MM.1S (cell line): ENCODE data around the gene ABCC6.
"Not testable (repeated sequence)": the region's sequence is repeated elsewhere in the genome, so short reads cannot be mapped to it uniquely, and the experiment has no call there.

Source experiments
- DNase-seq: peaks from one replicate; pipeline ENCODE4 v3.0.0-alpha.2; 2015
- H2AFZ ChIP-seq: fragments of 300-600 bp; sonication (generic); 2 replicates; pipeline ENCODE4 v1.6.0; 2016; ENCODE audit warnings: antibody characterized with exemption, low read length
- H3F3A ChIP-seq: fragments of 300-600 bp; sonication (generic); 2 replicates; pipeline ENCODE4 v1.6.1; 2016; ENCODE audit warnings: mild to moderate bottlenecking, antibody characterized with exemption, low read length, moderate library complexity, mixed read lengths; ENCODE audit not compliant: insufficient read depth
- H3K27ac ChIP-seq: fragments of 300-600 bp; sonication (generic); 2 replicates; pipeline ENCODE4 v1.5.1; 2016; ENCODE audit warnings: mild to moderate bottlenecking, low read length
- H3K27me3 ChIP-seq: fragments of 300-600 bp; sonication (generic); replicated peaks from 2 replicates; pipeline ENCODE4 v1.6.0; 2016; ENCODE audit warnings: low read length; ENCODE audit not compliant: insufficient read depth
- H3K36me3 ChIP-seq: fragments of 300-600 bp; sonication (generic); replicated peaks from 2 replicates; pipeline ENCODE4 v1.6.1; 2016; ENCODE audit warnings: mild to moderate bottlenecking, low read length, mixed read lengths; ENCODE audit not compliant: insufficient read depth
- H3K4me1 ChIP-seq: fragments of 300-600 bp; sonication (generic); 2 replicates; pipeline ENCODE4 v1.6.1; 2016; ENCODE audit warnings: low read length, mixed read lengths
- H3K4me2 ChIP-seq: fragments of 300-600 bp; sonication (generic); 2 replicates; pipeline ENCODE4 v1.6.0; 2016; ENCODE audit warnings: low read depth, low read length
- H3K4me3 ChIP-seq: fragments of 300-600 bp; sonication (generic); 2 replicates; pipeline ENCODE4 v1.5.1; 2016; ENCODE audit warnings: low read length, mixed read lengths
- H3K79me2 ChIP-seq: fragments of 300-600 bp; sonication (generic); 2 replicates; pipeline ENCODE4 v1.6.1; 2016; ENCODE audit warnings: mixed run types, low read length, mixed read lengths
- H3K9ac ChIP-seq: fragments of 300-600 bp; sonication (generic); 2 replicates; pipeline ENCODE4 v1.6.1; 2016; ENCODE audit warnings: low read length, mixed read lengths
- H3K9me2 ChIP-seq: fragments of 300-600 bp; sonication (generic); replicated peaks from 2 replicates; pipeline ENCODE4 v1.6.1; 2016; ENCODE audit warnings: mild to moderate bottlenecking, low read length, mixed read lengths; ENCODE audit not compliant: insufficient read depth
- H3K9me3 ChIP-seq: fragments of 300-600 bp; sonication (generic); replicated peaks from 2 replicates; pipeline ENCODE4 v1.6.1; 2016; ENCODE audit warnings: mild to moderate bottlenecking, low read length, mixed read lengths; ENCODE audit not compliant: insufficient read depth
- H4K20me1 ChIP-seq: fragments of 300-600 bp; sonication (generic); 2 replicates; pipeline ENCODE4 v1.6.1; 2016; ENCODE audit warnings: mild to moderate bottlenecking, low read length, moderate library complexity, mixed read lengths; ENCODE audit not compliant: insufficient read depth

ABCC6 gene

DNA sequence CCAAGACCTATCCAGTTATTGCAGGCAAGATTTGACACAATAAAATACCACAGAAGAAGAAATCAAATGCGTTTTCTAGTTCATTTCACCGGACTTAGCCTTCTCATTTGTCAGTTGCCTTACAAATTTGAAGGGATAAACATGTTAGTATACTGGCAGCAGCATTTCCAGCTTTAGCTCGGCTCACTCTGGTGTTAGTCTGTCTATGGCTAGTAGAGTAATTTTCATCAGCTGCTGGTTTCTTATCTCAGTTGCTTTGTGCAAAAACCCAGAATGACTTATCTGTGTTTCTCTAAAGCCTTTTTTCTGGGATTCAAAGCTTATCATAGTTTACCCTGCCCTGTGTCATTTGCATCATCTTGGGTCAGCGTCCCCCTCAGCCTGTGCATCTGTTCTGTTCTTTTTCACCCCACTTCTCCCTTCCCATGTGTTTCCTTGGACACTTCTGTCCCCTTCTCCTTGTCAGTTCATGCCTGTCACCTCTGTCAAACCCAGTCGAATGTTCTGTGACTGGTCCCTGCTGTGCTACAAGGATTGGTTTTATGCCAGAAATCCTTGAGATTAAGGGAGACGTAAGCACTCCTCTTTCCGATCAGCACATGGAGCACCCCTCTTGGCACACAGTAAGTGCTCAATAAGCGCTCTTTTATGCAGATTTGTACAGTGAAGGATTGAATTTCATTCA lies 23.4 kb upstream of the ABCC6 start:
- not testable (repeated sequence) for H3K27me3 ChIP-seq, H3K4me1 ChIP-seq, H3K9me2 ChIP-seq, H3K9ac ChIP-seq, H3K4me3 ChIP-seq, H2AFZ ChIP-seq, H3K79me2 ChIP-seq, H4K20me1 ChIP-seq, H3K9me3 ChIP-seq, H3K36me3 ChIP-seq, H3K27ac ChIP-seq, H3F3A ChIP-seq, H3K4me2 ChIP-seq, DNase-seq

DNA sequence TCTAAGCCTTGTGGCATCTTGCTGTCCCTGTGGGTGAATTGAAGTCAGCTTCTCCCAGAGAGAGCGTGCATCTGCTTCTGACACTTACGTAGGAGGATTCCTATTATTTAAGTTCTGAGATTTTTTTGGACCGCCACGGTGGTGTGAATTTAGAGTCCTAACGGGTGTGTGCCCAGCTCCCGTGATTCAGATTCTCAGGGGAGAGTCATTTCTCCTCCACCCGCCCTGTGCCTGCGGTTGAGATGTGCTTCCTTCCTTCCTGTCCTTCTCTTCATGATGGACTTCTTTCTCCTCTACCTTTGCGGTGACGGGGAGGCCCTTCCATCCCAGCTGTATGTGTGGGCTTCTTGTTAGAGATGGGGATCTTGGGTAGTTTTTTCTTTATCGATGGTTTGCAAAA lies 20.6 kb upstream of the ABCC6 start:
- H3K4me3 ChIP-seq, H3K4me2 ChIP-seq, H3K27me3 ChIP-seq, H3K4me1 ChIP-seq, H3K9me2 ChIP-seq, DNase-seq, H3K36me3 ChIP-seq, H3K27ac ChIP-seq, H4K20me1 ChIP-seq, H3K9me3 ChIP-seq, H3F3A ChIP-seq, H2AFZ ChIP-seq, H3K9ac ChIP-seq, H3K79me2 ChIP-seq: not testable (repeated sequence)

GRCh38 chr16:16240667-16241066 lies 17.4 kb upstream of the ABCC6 start:
- H3K9me2 ChIP-seq, H3K27ac ChIP-seq, H3K36me3 ChIP-seq, H3K9me3 ChIP-seq, H3F3A ChIP-seq, H3K79me2 ChIP-seq, H3K4me2 ChIP-seq, H4K20me1 ChIP-seq, DNase-seq, H3K4me1 ChIP-seq, H2AFZ ChIP-seq, H3K27me3 ChIP-seq, H3K9ac ChIP-seq, H3K4me3 ChIP-seq: not testable (repeated sequence)

- H3K27ac ChIP-seq, H4K20me1 ChIP-seq, H3K27me3 ChIP-seq, H3K4me3 ChIP-seq, H3K9ac ChIP-seq, H3K4me2 ChIP-seq, H3K4me1 ChIP-seq, H3K9me2 ChIP-seq, H2AFZ ChIP-seq, DNase-seq, H3K79me2 ChIP-seq, H3K36me3 ChIP-seq, H3K9me3 ChIP-seq, H3F3A ChIP-seq: not testable (repeated sequence)
These were observed 14.4 kb upstream of the ABCC6 start for GRCh38 chr16:16237738-16238137.

- not testable (repeated sequence) for H3K27me3 ChIP-seq, H3K9ac ChIP-seq, H3K36me3 ChIP-seq, H3F3A ChIP-seq, H2AFZ ChIP-seq, H4K20me1 ChIP-seq, H3K4me3 ChIP-seq, H3K9me2 ChIP-seq, H3K79me2 ChIP-seq, H3K4me1 ChIP-seq, H3K27ac ChIP-seq, H3K9me3 ChIP-seq, DNase-seq, H3K4me2 ChIP-seq
These were observed 13.8 kb upstream of the ABCC6 start for GRCh38 chr16:16237071-16237470.

DNA sequence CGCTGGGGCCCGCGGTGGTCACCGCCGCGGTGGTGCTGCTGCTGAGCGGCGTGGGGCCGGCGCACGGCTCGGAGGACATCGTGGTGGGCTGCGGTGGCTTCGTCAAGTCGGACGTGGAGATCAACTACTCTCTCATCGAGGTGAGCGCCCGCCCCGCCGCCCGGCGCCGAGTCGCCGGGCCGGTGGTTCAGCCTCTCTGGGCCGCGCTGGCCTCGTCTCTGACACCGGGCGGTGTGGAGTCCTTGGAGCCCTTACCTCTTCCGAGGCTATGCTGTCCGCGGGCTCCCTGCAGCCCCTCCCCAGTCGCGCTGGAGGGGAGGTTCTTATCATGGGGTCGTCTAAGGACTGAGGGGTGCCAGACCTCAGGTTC lies 9.4 kb upstream of the ABCC6 start:
- not testable (repeated sequence) for H3K4me2 ChIP-seq, H3F3A ChIP-seq, H3K9me3 ChIP-seq, DNase-seq, H3K4me3 ChIP-seq, H3K27ac ChIP-seq, H2AFZ ChIP-seq, H3K9ac ChIP-seq, H4K20me1 ChIP-seq, H3K27me3 ChIP-seq, H3K79me2 ChIP-seq, H3K36me3 ChIP-seq, H3K4me1 ChIP-seq, H3K9me2 ChIP-seq

DNA sequence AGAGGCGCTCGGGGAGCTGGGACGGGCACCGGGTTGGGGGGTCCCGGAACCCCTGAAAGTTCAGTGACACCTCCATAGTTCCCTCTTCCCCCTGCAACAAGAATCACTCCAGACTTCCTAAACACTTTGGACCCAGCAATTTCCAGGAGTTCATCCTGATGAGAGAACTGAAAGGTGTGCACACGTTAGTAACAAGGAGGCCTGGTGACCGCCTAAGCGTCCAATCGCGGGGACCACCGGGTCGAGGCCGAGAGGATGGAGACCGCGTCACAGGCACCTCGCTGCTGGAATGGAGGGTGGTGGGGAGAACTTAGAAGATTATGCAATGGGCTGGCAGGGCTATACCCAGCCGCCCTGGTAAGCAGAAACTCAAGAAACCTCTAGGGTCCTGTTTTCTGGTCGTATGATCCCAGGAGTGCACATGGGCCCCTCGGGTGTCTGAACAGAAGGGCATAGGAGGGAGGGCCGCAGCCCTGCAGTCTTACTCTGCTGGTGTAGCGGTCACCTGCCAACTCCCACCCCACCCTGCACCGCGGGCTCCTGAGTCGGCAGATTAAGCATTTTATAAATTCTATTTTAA lies 458 bp upstream of the ABCC6 start:
- DNase-seq, H3K36me3 ChIP-seq, H3F3A ChIP-seq, H3K9me3 ChIP-seq, H3K9me2 ChIP-seq, H3K9ac ChIP-seq, H3K4me3 ChIP-seq, H4K20me1 ChIP-seq, H3K27ac ChIP-seq, H3K4me2 ChIP-seq, H3K27me3 ChIP-seq, H3K79me2 ChIP-seq, H3K4me1 ChIP-seq, H2AFZ ChIP-seq: not testable (repeated sequence)

GRCh38 chr16:16221382-16221781 lies 1.9 kb downstream of the ABCC6 start:
- not testable (repeated sequence) for H3F3A ChIP-seq, H3K4me2 ChIP-seq, H3K9ac ChIP-seq, H3K27ac ChIP-seq, H3K4me3 ChIP-seq, H3K79me2 ChIP-seq, H3K9me2 ChIP-seq, H4K20me1 ChIP-seq, H3K4me1 ChIP-seq, H3K27me3 ChIP-seq, H3K36me3 ChIP-seq, DNase-seq, H3K9me3 ChIP-seq, H2AFZ ChIP-seq
